ENCODE data around the gene TAF3.
A peak's percentile ranks its signal among the peaks of the same experiment; 100 is the strongest.
"Not testable (repeated sequence)": the region's sequence is repeated elsewhere in the genome, so short reads cannot be mapped to it uniquely, and the experiment has no call there.

Gene TAF3

GRCh38 chr10:7818295-7819120 lies at the start of gene TAF3:
Gene TAF3 (plus strand): TSS chr10:7818505. CDS start chr10:7818710, 205 bp downstream.
- DNase-seq: peak; percentile 92

- no peak for DNase-seq
Measured at GRCh38 chr10:7773845-7774801, 44.2 kb upstream of the TAF3 start.

GRCh38 chr10:7776777-7777176 lies 41.5 kb upstream of the TAF3 start:
- no peak for DNase-seq

- DNase-seq: not testable (repeated sequence)
Measured at GRCh38 chr10:7782194-7782593, 36.1 kb upstream of the TAF3 start.

DNA sequence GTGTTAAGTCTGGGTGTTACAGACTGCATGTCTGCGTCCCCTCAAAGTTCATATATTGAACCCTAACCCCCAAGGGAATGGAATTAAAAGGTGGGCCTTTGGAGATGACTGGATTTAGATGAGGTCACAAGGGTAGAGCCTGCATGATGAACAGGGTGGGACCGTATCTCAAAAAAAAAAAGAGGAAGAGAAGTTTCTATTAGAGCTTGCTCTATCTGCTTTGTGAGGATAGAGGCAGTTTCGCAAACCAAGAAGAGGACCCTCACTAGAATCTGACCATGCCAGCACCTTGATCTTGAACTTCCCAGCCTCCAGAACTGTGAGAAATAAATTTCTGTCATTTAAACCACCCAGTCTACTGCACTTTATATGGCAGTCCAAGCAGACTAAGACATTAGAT lies 31.9 kb upstream of the TAF3 start:
- DNase-seq: no peak

GRCh38 chr10:7787150-7787856 lies 31.0 kb upstream of the TAF3 start:
- DNase-seq: no peak

- DNase-seq: peak; percentile 96
Measured at GRCh38 chr10:7787857-7788638, 30.3 kb upstream of the TAF3 start, which contains the start of the genes ATP5F1C and KIN. Gene ATP5F1C (plus strand): TSS chr10:7788177. CDS start chr10:7788208, 31 bp downstream. Gene KIN (minus strand): TSS chr10:7787993. CDS start chr10:7787933, 60 bp downstream.

DNA sequence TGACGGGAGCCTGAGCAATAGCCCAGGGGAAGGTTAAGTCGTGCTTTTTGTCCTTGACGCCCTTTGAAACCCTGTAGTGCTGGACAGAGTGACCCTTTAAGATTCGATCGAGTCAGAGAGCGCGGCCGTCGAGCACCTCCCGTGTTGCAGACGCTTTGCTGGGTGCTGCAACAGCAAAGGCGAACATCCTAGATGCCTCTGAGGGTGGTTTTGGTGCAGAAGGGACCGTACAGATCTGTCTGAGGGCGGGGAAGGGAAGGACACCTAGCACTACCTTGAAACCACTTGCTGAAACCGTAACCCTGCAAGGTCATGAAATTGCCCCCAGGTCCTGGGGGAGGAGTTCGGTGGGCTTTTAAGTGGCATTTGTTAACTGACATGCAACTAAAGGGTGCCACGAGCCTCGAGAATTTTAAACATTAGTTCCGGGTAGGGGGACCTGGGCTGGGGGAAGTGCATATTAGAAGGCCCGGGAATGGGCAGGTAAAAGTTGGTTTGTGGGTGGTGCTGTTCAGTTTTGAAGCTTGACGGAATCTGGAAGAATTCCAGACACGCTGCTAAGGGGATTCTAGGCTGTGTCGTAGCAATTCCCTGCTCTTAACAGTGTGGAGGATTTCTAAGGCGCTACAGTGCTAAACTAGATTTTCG lies 29.5 kb upstream of the TAF3 start:
- DNase-seq: no peak

DNA sequence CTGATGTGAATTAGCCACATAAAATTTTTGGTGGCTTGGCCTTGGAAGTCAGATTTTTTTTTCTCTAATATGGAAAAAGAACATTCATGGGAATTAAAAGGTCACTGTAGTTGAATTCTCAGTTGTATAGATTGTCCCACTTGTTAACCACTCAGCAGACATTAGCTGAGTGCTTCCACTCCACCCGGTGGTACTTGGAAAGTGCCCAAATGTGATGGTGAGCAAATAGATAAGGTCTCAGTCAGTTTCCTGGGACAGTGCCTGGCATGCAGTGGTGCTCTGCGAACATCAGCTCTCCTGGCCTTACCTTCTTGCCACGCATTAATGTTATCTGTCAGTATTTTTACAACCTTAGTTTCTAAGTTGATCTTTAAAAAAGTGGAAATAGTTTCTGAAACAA lies 28.9 kb upstream of the TAF3 start:
- DNase-seq: no peak

DNA sequence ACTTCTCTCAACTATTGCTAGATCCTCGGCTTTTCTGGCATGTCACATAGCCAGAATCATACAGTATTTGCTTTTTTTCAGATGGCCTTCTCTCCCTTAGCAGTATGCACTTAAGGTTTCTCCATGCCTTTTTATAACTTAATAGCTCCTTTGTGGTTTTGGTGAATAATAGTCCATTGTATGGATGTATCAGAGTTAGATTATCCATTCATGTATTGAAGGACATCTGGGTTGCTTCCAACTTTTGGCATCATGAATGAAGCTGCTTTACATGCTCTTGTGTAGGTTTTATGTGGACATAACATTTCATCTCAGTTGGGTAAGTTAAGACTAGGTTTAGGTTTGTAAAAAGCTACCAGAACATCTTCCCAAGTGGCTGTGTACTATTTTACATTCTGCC lies 25.8 kb upstream of the TAF3 start:
- DNase-seq: no peak

GRCh38 chr10:7794251-7795026 lies 23.9 kb upstream of the TAF3 start:
- DNase-seq: no peak

DNA sequence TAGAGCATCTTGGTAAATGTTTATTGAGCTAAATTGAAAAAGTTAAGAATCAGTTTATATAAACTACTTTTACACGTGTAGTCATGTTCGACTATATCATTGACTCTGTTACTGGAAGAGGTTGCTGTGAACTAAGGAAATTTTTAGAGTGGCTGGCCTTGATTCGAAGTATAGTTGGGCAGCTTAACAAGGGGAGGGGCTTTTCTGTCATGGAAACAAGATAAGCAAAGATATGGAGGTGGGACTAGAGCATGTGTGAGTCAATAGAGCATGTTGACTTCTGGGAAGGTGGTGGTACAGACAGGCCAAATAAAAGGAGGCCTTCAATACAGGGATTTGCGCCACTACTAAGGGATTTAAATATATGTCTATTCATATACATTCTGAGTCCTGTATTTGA lies 22.7 kb upstream of the TAF3 start:
- DNase-seq: no peak

GRCh38 chr10:7797582-7797981 lies 20.7 kb upstream of the TAF3 start:
- no peak for DNase-seq

GRCh38 chr10:7802606-7803005 lies 15.7 kb upstream of the TAF3 start:
- no peak for DNase-seq

- no peak for DNase-seq
Measured at GRCh38 chr10:7804216-7804615, 14.1 kb upstream of the TAF3 start.

DNA sequence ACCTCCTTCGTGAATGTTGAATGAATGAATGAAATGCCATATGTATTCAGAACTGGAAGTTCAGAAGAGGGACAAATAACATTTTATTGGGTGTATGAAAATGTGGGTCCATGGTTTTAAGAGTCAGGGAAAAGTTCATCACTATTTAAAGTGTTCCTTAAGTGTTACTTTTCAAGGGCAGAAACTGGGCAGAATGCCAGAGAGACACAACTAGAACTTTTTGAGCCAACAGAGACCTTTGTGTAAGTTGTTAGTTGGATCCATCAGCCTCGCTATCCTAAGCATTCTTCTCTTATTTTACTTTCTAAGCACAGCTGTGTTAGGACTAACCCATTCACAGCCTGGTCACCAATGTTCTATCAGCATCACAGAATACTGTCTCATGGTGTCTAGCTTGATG lies 13.6 kb upstream of the TAF3 start:
- DNase-seq: no peak

GRCh38 chr10:7808686-7809267 lies 9.5 kb upstream of the TAF3 start:
- no peak for DNase-seq

DNA sequence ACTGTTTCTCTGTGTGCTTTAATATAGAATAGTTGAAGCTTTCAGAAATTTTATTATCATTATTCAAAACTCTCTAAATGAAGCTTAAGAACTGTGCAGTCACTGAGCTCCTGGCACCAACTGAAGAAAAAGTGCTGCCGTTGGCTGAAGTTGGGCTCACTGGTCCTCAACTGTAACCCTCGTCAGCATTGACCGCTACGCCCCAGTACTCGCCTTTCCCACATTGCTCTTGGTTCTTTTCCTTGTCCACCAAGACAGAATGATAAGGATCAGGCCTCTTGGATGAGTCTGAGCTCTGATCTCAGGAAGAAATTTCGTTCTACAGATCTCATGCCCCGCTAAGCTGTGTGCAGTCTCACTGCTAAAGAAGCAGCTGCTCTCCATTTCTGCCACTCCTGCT lies 7.9 kb upstream of the TAF3 start:
- no peak for DNase-seq

- DNase-seq: no peak
Measured at GRCh38 chr10:7811000-7811399, 7.3 kb upstream of the TAF3 start.

- DNase-seq: not testable (repeated sequence)
Measured at GRCh38 chr10:7811743-7812142, 6.6 kb upstream of the TAF3 start.

All from stimulated activated CD4-positive, alpha-beta T cell treated with anti-CD3 and anti-CD28 coated beads, Interleukin-12 subunit alpha, Interleukin-12 subunit beta, amount 100 ng/mL, for 4 hours (primary cell).